Mucosa of rectum (tissue), 2 donors: Measurements from ENCODE around the gene TBCK.

Experiments
- H3K27ac ChIP-seq, 2 donors: one replicate each; pipeline ENCODE4 v1.7.0; 2013; ENCODE audit warnings: inconsistent platforms in 2 of 2, low read depth in 2 of 2, low read length in 2 of 2
- H3K27me3 ChIP-seq, 2 donors: one replicate each; pipeline ENCODE4 v1.7.0; 2013; ENCODE audit warnings: low read length in 2 of 2; ENCODE audit not compliant: control insufficient read depth in 2 of 2, insufficient read depth in 2 of 2
- H3K36me3 ChIP-seq, 2 donors: one replicate each; pipeline ENCODE4 v1.7.0; 2013; ENCODE audit warnings: low read length in 2 of 2; ENCODE audit not compliant: control insufficient read depth in 2 of 2, insufficient read depth in 2 of 2
- H3K4me1 ChIP-seq, 2 donors: one replicate each; pipeline ENCODE4 v1.7.0; 2013; ENCODE audit warnings: low read length in 2 of 2, mild to moderate bottlenecking in 1 of 2; ENCODE audit not compliant: control insufficient read depth in 2 of 2, insufficient read depth in 2 of 2
- H3K4me3 ChIP-seq, 2 donors: one replicate each; pipeline ENCODE4 v1.7.0; 2013; ENCODE audit warnings: low read length in 2 of 2
- H3K9ac ChIP-seq, 2 donors: one replicate each; pipeline ENCODE4 v1.7.0; 2013; ENCODE audit warnings: low read length in 2 of 2, low read depth in 1 of 2, mild to moderate bottlenecking in 1 of 2
- H3K9me3 ChIP-seq, 2 donors: one replicate each; pipeline ENCODE4 v1.7.0; 2013; ENCODE audit warnings: low read length in 2 of 2; ENCODE audit not compliant: control insufficient read depth in 2 of 2
- donor health status: healthy.
- donor health status: Normal muscosa, but diverticular disease.

Gene TBCK

GRCh38 chr4:106343865-106344646, 28.0 kb upstream of the TBCK start:
- Histone ChIP-seq H3K4me3 (no peak overlapping the region), H3K36me3 (peaks cover 2 to 29% of the 10 kb centered on the region in 2 donors), H3K27me3 (no peaks in the 10 kb centered on the region), H3K9me3 (no peaks in the 10 kb centered on the region), H3K9ac (no peak overlapping the region), H3K27ac (no peak overlapping the region), H3K4me1 (no peaks in the 10 kb centered on the region)

- Histone ChIP-seq H3K4me3 (no peak overlapping the region), H3K9ac (no peak overlapping the region), H3K27ac (no peak overlapping the region), H3K27me3 (no peaks in the 10 kb centered on the region), H3K4me1 (no peaks in the 10 kb centered on the region), H3K9me3 (no peaks in the 10 kb centered on the region), H3K36me3 (peaks cover 29 to 36% of the 10 kb centered on the region in 2 donors)
Measured at GRCh38 chr4:106340774-106341173, 24.8 kb upstream of the TBCK start.

DNA sequence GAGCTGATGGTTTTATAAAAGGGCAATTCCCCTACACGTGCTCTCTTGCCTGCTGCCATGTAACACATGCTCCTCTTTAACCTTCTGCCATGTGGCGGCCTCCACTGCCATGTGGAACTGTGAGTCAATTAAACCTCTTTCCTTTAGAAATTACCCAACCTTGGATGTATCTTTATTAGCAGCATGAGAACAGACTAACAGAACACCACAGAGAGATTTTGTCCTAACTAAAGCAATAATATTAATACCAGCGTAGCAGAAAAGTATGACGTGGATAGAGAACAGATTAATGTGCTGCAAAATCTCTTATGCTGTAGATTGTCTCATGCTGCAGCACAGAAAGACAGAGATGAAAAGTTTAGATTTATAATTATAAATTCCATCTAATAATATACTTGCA, 23.4 kb upstream of the TBCK start:
- H3K9ac ChIP-seq = no peak overlapping the region
- peaks cover 38 to 42% of the 10 kb centered on the region in 2 donors for H3K36me3 ChIP-seq
- no peaks in the 10 kb centered on the region for H3K27me3 ChIP-seq

GRCh38 chr4:106338671-106339070, 22.7 kb upstream of the TBCK start:
- H3K36me3 ChIP-seq = peaks cover 43 to 44% of the 10 kb centered on the region in 2 donors
- no peaks in the 10 kb centered on the region for H3K9me3 ChIP-seq
- H3K4me1 ChIP-seq = no peaks in the 10 kb centered on the region
- H3K4me3 ChIP-seq = no peak overlapping the region
- H3K27ac ChIP-seq = no peak overlapping the region
- H3K27me3 ChIP-seq = no peaks in the 10 kb centered on the region
- no peak overlapping the region for H3K9ac ChIP-seq

More for the DNA sequence above, 23.4 kb upstream of the TBCK start:
- Histone ChIP-seq H3K27ac (no peak overlapping the region), H3K4me3 (no peak overlapping the region), H3K9me3 (no peaks in the 10 kb centered on the region), H3K4me1 (no peaks in the 10 kb centered on the region)

DNA sequence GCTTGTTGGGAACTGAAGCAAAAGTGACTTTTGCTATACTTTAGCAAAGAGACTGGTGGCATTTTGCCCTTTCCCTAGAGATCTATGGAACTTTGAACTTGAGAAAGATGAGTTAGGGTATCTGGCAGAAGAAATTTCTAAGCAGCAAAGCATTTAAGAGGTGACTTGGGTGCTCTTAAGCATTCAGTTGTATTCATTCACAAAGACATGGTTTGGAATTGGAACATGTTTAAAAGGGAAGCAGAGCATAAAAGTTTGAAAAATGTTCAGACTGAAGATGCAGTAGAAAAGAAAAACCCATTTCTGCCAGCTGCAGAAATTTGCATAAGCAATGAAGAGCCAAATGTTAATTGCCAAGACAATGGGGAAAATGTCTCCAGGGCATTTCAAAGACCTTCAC, 21.9 kb upstream of the TBCK start:
- Histone ChIP-seq H3K27ac (no peak overlapping the region), H3K4me1 (no peaks in the 10 kb centered on the region), H3K27me3 (no peaks in the 10 kb centered on the region), H3K9ac (no peak overlapping the region), H3K36me3 (peaks cover 49% of the 10 kb centered on the region in 2 donors), H3K9me3 (no peaks in the 10 kb centered on the region), H3K4me3 (no peak overlapping the region)

DNA sequence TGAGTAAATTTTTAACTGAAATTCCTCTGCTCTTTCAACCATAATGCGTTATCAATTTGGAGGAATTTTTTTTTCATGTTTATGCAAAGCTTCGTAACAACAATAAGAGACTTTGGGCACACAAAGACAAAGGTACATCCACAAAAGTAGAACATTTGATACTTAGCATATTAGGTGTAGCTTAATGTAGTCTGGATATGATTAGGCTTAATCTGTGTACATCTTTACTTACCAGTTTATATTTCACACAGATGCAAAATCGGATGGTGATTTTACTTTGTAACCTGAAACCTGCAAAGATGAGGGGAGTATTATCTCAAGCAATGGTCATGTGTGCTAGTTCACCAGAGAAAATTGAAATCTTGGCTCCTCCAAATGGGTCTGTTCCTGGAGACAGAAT, 20.6 kb upstream of the TBCK start:
- no peaks in the 10 kb centered on the region for H3K4me1 ChIP-seq
- H3K9me3 ChIP-seq = no peaks in the 10 kb centered on the region
- H3K4me3 ChIP-seq = no peak overlapping the region
- peaks cover 53 to 54% of the 10 kb centered on the region in 2 donors for H3K36me3 ChIP-seq
- H3K27me3 ChIP-seq = no peaks in the 10 kb centered on the region
- H3K27ac ChIP-seq = no peak overlapping the region
- no peak overlapping the region for H3K9ac ChIP-seq

- H3K4me1 ChIP-seq = no peaks in the 10 kb centered on the region
- no peak overlapping the region for H3K4me3 ChIP-seq
- no peak overlapping the region for H3K9ac ChIP-seq
- H3K27me3 ChIP-seq = no peaks in the 10 kb centered on the region
- peaks cover 58 to 62% of the 10 kb centered on the region in 2 donors for H3K36me3 ChIP-seq
- H3K9me3 ChIP-seq = no peaks in the 10 kb centered on the region
- no peak overlapping the region for H3K27ac ChIP-seq
Measured at GRCh38 chr4:106334741-106335470, 18.9 kb upstream of the TBCK start.

DNA sequence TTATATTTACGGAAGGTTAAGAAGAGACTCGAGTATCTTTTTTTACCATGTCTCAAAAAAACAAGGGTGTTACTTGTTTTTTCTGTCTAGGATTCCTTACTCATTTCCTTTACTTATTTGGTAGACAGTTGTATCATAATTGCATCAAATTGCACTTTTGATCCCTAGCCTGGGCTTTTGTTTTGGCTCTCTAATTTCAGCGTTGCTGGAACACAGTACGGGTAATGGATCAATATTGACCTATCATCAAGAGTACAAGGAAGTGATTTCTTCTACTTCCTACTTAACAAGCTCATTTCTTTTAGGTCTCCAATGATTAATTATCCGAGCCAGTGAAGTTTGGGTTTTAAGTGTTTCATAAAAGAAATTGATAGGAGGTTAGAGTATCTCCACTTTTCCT, 17.2 kb upstream of the TBCK start:
- Histone ChIP-seq H3K9me3 (no peaks in the 10 kb centered on the region), H3K4me1 (no peaks in the 10 kb centered on the region), H3K27me3 (no peaks in the 10 kb centered on the region), H3K9ac (no peak overlapping the region), H3K36me3 (peaks cover 59 to 60% of the 10 kb centered on the region in 2 donors), H3K4me3 (no peak overlapping the region), H3K27ac (no peak overlapping the region)

DNA sequence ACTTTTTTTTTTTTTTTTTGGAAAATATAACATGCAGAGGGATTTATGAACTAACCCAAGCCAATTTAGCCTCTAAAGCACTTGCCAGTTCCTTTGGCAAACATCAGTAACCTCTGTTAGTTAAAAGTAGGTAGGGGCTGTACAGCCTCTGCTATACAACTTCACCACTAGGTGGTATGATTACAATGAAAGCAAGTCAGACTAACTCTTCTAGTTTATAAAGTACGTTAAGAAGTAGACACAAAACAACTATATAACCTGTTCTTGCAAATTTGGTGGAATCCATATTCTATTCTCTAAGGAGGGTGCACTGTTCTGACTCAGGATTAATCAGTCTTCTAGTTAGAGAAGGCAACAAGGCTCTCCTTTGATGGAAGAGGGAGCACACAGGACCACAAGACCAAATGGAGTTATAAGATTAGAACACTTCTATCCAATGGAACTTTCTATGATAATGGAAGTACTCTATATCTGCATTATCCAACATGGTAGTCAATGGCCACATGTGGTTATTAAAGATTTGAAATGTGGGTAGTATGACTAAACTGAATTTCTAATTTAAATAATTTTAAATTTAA, 13.1 kb upstream of the TBCK start:
- no peak overlapping the region for H3K9ac ChIP-seq
- no peak overlapping the region for H3K27ac ChIP-seq
- H3K27me3 ChIP-seq = no peaks in the 10 kb centered on the region
- H3K4me3 ChIP-seq = no peak overlapping the region
- H3K9me3 ChIP-seq = no peaks in the 10 kb centered on the region
- peaks cover 53 to 57% of the 10 kb centered on the region in 2 donors for H3K36me3 ChIP-seq
- no peaks in the 10 kb centered on the region for H3K4me1 ChIP-seq

GRCh38 chr4:106325800-106326199, 9.8 kb upstream of the TBCK start:
- H3K27ac ChIP-seq = no peak overlapping the region
- peaks cover 35 to 36% of the 10 kb centered on the region in 2 donors for H3K36me3 ChIP-seq
- no peaks in the 10 kb centered on the region for H3K9me3 ChIP-seq
- H3K27me3 ChIP-seq = no peaks in the 10 kb centered on the region
- no peaks in the 10 kb centered on the region for H3K4me1 ChIP-seq
- no peak overlapping the region for H3K4me3 ChIP-seq
- H3K9ac ChIP-seq = no peak overlapping the region
